Muscle layer of duodenum (tissue), 2 donors: Measurements from ENCODE around the gene DPF3.

Experiments
- H3K27ac ChIP-seq: one replicate; pipeline ENCODE4 v1.7.0; 2013; ENCODE audit warnings: mild to moderate bottlenecking, low read length
- H3K27me3 ChIP-seq: one replicate; pipeline ENCODE4 v1.7.0; 2013; ENCODE audit warnings: low read depth, mild to moderate bottlenecking, control low read depth, low read length
- H3K36me3 ChIP-seq, 2 donors: one replicate each; pipeline ENCODE4 v1.7.0; 2013; ENCODE audit warnings: low read length in 2 of 2, control low read depth in 1 of 2, mild to moderate bottlenecking in 1 of 2; ENCODE audit not compliant: insufficient read depth in 2 of 2, control insufficient read depth in 1 of 2
- H3K4me1 ChIP-seq, 2 donors: one replicate each; pipeline ENCODE4 v1.7.0; 2013; ENCODE audit warnings: low read length in 2 of 2, mild to moderate bottlenecking in 2 of 2, control low read depth in 1 of 2, moderate library complexity in 1 of 2; ENCODE audit not compliant: insufficient read depth in 2 of 2, control insufficient read depth in 1 of 2
- H3K4me3 ChIP-seq, 2 donors: one replicate each; pipeline ENCODE4 v1.7.0; 2013; ENCODE audit warnings: low read length in 2 of 2, low read depth in 1 of 2, mild to moderate bottlenecking in 1 of 2
- H3K9me3 ChIP-seq, 2 donors: one replicate each; pipeline ENCODE4 v1.7.0; 2013; ENCODE audit warnings: low read length in 2 of 2, control low read depth in 1 of 2, mild to moderate bottlenecking in 1 of 2; ENCODE audit not compliant: control insufficient read depth in 1 of 2
- donor health status: healthy.

The DPF3 gene

DNA sequence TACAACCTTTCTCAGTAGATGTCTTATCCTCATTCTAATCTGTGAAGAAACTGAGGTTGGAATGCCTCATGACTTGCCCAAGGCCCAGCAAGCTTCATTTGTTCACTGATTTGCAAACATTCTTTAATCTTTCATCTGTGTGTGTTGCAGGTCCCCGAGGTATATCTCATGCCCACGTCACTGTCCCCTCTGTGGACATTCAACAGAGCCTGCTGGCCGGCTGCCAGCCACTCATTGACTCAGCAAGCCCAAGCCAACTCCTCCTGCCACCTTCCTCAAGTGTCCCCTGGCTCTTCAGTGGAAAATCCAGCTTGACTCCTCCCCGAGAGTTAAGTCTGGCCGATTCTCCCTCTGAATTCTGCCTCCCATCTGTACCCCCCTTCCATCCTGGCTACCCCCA is 30.4 kb upstream of the DPF3 start:
- Histone ChIP-seq H3K36me3 (no peaks in the 10 kb centered on the region), H3K4me1 (peaks cover 0 to 5% of the 10 kb centered on the region in 2 donors), H3K27me3 (no peaks in the 10 kb centered on the region), H3K9me3 (no peaks in the 10 kb centered on the region), H3K27ac (no peak overlapping the region), H3K4me3 (no peak overlapping the region)

GRCh38 chr14:72921396-72921795 is 27.5 kb upstream of the DPF3 start:
- Histone ChIP-seq H3K4me3 (no peak overlapping the region), H3K4me1 (peaks cover 0 to 12% of the 10 kb centered on the region in 2 donors), H3K9me3 (no peaks in the 10 kb centered on the region), H3K36me3 (no peaks in the 10 kb centered on the region), H3K27ac (no peak overlapping the region), H3K27me3 (no peaks in the 10 kb centered on the region)

GRCh38 chr14:72920008-72920407 is 26.1 kb upstream of the DPF3 start:
- Histone ChIP-seq H3K27me3 (no peaks in the 10 kb centered on the region), H3K36me3 (no peaks in the 10 kb centered on the region), H3K4me3 (no peak overlapping the region), H3K9me3 (no peaks in the 10 kb centered on the region), H3K4me1 (peaks cover 0 to 12% of the 10 kb centered on the region in 2 donors), H3K27ac (no peak overlapping the region)

DNA sequence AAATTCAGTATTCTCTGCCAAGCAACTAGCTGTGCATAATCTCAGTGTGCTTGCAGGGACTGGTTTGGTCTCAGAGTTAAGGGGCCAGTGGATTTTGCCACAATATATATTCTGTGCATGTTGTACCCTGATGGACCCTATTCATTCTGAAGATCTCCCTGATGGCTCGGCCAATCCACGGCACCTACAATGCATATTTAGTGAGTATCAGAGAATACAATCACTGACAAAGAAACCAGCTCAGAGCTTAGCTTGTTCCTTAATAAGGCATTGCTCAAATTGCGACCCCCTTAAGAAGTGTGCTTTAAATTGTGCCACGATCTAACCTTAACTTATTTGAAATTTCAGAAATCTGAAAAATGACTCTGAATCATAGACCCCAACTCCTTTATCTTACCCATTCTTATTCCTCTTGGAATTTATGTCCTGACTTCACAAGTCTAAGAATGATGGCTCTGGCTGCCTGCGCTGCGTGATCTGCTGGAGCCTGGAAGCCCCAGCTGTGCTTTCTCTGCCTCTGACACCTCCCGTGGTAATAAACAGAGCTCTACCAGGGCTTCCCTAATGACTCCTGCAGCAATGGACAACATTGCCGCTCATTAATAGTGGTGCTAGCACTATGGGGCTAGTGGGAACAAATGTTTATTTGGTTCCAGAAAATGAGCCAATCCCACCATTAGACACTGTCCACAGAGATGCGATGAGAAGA is 23.3 kb upstream of the DPF3 start:
- H3K27me3 ChIP-seq, result no peaks in the 10 kb centered on the region
- H3K27ac ChIP-seq, result no peak overlapping the region
- H3K4me3 ChIP-seq, result no peak overlapping the region
- no peaks in the 10 kb centered on the region for H3K9me3 ChIP-seq
- H3K4me1 ChIP-seq, result peaks cover 0 to 12% of the 10 kb centered on the region in 2 donors
- H3K36me3 ChIP-seq, result no peaks in the 10 kb centered on the region

GRCh38 chr14:72916174-72916573 is 22.3 kb upstream of the DPF3 start:
- Histone ChIP-seq H3K9me3 (no peaks in the 10 kb centered on the region), H3K36me3 (no peaks in the 10 kb centered on the region), H3K4me3 (no peak overlapping the region), H3K4me1 (peaks cover 0 to 12% of the 10 kb centered on the region in 2 donors), H3K27ac (no peak overlapping the region), H3K27me3 (no peaks in the 10 kb centered on the region)

DNA sequence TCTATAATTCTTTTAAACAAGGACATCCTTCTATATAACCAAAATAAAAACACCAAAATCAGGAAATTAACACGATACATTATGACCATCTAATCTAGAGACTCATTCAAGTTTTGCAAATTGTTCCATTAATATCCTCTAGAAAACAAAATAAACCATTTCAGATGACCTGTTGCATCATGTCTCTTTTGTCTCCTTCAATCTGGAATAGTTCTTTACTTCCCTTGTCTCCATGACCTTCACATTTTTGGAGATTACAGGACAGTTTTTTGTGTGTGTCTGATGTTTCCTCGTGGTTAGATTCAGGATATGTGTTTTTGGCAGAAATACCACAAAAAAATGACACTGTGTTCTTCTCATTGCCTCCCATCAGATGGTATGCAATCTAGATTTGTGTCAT is 19.9 kb upstream of the DPF3 start:
- no peaks in the 10 kb centered on the region for H3K27me3 ChIP-seq
- no peaks in the 10 kb centered on the region for H3K9me3 ChIP-seq
- H3K4me3 ChIP-seq, result no peak overlapping the region
- H3K36me3 ChIP-seq, result no peaks in the 10 kb centered on the region
- peaks cover 0 to 12% of the 10 kb centered on the region in 2 donors for H3K4me1 ChIP-seq
- no peak overlapping the region for H3K27ac ChIP-seq

DNA sequence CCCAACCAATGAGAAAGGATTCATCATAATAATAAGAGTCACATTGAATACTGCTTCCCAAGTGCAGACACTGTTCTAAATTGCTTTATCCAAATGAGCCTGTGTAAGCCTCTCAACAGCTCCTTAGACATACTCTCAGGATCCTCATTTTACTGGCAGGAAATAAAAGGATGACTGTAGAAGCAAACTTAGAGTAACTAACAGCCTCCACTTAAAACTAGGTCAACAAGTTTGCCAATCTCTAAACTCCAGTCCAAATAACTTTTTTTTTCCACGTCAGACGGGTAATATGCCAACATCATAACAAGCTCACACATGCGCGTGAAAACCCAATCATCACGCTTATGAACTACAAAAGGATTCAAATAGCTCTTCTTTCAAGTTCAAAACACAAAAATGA is 15.3 kb upstream of the DPF3 start:
- peaks cover 0 to 4% of the 10 kb centered on the region in 2 donors for H3K4me1 ChIP-seq
- H3K36me3 ChIP-seq, result no peaks in the 10 kb centered on the region
- no peaks in the 10 kb centered on the region for H3K27me3 ChIP-seq
- H3K4me3 ChIP-seq, result no peak overlapping the region
- H3K27ac ChIP-seq, result no peak overlapping the region
- H3K9me3 ChIP-seq, result no peaks in the 10 kb centered on the region

- no peaks in the 10 kb centered on the region for H3K9me3 ChIP-seq
- H3K4me3 ChIP-seq, result no peak overlapping the region
- no peak overlapping the region for H3K27ac ChIP-seq
- H3K4me1 ChIP-seq, result peaks cover 0 to 4% of the 10 kb centered on the region in 2 donors
- no peaks in the 10 kb centered on the region for H3K36me3 ChIP-seq
- no peaks in the 10 kb centered on the region for H3K27me3 ChIP-seq
Measured at GRCh38 chr14:72907886-72908285, 14.0 kb upstream of the DPF3 start.

DNA sequence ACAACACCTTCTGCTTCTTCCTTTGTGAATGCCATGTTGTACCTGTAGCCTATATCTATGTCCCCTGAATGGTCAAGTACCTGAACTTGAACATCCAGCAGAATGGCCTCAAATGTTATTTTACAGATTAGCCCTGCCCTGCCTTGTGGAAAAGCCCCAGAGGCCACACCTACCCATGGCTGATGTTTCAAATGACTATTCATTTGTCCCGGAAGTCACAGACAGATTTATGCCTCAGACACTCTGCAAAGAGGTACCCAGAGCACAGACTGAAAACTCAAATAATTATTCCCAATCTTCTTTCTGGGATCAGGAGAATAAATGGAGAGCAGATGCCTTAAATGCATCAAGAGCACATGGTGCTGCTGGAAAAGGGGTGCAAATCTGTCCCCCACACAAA is 13.0 kb upstream of the DPF3 start:
- Histone ChIP-seq H3K4me3 (no peak overlapping the region), H3K4me1 (peaks cover 0 to 4% of the 10 kb centered on the region in 2 donors), H3K27ac (no peak overlapping the region), H3K36me3 (no peaks in the 10 kb centered on the region), H3K27me3 (no peaks in the 10 kb centered on the region), H3K9me3 (no peaks in the 10 kb centered on the region)

DNA sequence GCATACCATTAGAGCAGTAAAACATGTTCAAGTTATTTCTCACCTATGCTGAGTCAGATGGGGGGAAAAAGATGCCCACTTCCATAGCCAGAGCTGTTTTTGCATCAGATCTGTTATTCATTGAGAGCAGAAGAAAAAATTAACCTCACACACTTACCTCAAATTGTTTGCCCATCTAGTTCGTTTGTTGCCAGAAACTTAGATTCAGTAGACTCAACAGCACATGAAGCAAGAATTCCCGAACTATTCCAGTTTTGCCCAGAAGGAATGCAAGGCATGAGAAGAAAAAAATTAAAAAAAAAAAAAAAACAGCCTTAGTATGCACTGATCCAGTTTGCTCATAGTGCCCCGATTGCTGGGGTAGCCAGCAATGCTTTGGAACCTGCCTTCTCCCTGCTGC is 12.4 kb upstream of the DPF3 start:
- Histone ChIP-seq H3K27me3 (no peaks in the 10 kb centered on the region), H3K9me3 (no peaks in the 10 kb centered on the region), H3K4me1 (peaks cover 0 to 4% of the 10 kb centered on the region in 2 donors), H3K27ac (no peak overlapping the region), H3K4me3 (no peak overlapping the region), H3K36me3 (no peaks in the 10 kb centered on the region)

- no peaks in the 10 kb centered on the region for H3K27me3 ChIP-seq
- no peak overlapping the region for H3K27ac ChIP-seq
- no peak overlapping the region for H3K4me3 ChIP-seq
- no peaks in the 10 kb centered on the region for H3K9me3 ChIP-seq
- peaks cover 0 to 4% of the 10 kb centered on the region in 2 donors for H3K4me1 ChIP-seq
- no peaks in the 10 kb centered on the region for H3K36me3 ChIP-seq
Measured at GRCh38 chr14:72904840-72905561, 11.1 kb upstream of the DPF3 start.
